BJ (cell line): ENCODE results near the gene KCNE1. TPM values are rescaled to one million over a fixed set of nuclear protein-coding genes. Genes with fewer than 3 reads are reported as not detected.

Source experiments
- CTCF ChIA-PET: fragments of 350-600 bp; formaldehyde crosslinking; extraction: SDS; loops from one replicate; lab custom pipeline; 2021; ENCODE audit warnings: antibody characterized with exemption, inconsistent platforms; lab: Yijun Ruan, JAX
- POLR2A ChIA-PET: fragments of 300-600 bp; sonication (Branson Sonifier 250); formaldehyde crosslinking; extraction: SDS; loops from one replicate; lab custom pipeline; 2021; ENCODE audit warnings: antibody characterized with exemption; lab: Charles Lee
- DNase-seq: peaks from one replicate; pipeline ENCODE4 v3.0.0-alpha.2; 2011; ENCODE audit warnings: low read depth
- H3K27me3 ChIP-seq: 2 replicates; pipeline ENCODE4 v1.6.0; 2011; ENCODE audit warnings: low read length; ENCODE audit not compliant: control insufficient read depth, insufficient read depth
- H3K36me3 ChIP-seq: 2 replicates; pipeline ENCODE4 v1.5.1; 2011; ENCODE audit warnings: low read length; ENCODE audit not compliant: control insufficient read depth, insufficient read depth
- H3K4me3 ChIP-seq: 2 replicates; pipeline ENCODE4 v1.5.1; 2011; ENCODE audit warnings: low read depth, mild to moderate bottlenecking, control low read depth, low read length
- CTCF ChIP-seq: IDR thresholded peaks from 2 replicates; pipeline ENCODE4 v1.5.1; 2011; ENCODE audit warnings: low read depth, mild to moderate bottlenecking, control low read depth, inconsistent platforms, low read length, moderate library complexity; ENCODE audit not compliant: insufficient read depth
- polyA minus RNA-seq: library from RNA; depleted of rRNA, polyadenylated mRNA; stranded (reverse); fragments of >200 nt; gene quantifications from 2 replicates; pipeline ENCODE4 v1.2.3, GENCODE V29; 2011; rRNA and poly(A)+ RNA removed
- polyA plus RNA-seq: library from polyadenylated mRNA; depleted of rRNA; stranded (reverse); fragments of >200 nt; gene quantifications from 2 replicates; pipeline ENCODE4 v1.2.3, GENCODE V29; 2011; rRNA removed

KCNE1 gene
- polyA plus RNA-seq (0.31 and 0.47 TPM in 2 replicates), polyA minus RNA-seq (0.57 and 1.1 TPM in 2 replicates)

GRCh38 chr21:34511787-34512455 is at the start of gene KCNE1:
Gene KCNE1, minus strand, starts transcription at chr21:34512210. Its CDS starts 62,576 bp downstream, at chr21:34449634.
- H3K27me3 ChIP-seq = no peaks in the 10 kb centered on the region
- ChIA-PET CTCF (interaction anchor here (1.2 to 10.9 kb wide), 11 partner anchors 10 to 110 kb away, joined by 3 to 237 read pairs (median 10); no protein-coding TSS in a partner anchor), POLR2A (no interaction called here)
- TF ChIP-seq CTCF = no peak
- H3K4me3 ChIP-seq = no peak within 1 kb of the TSS
- no peaks in the 10 kb centered on the region for H3K36me3 ChIP-seq
- DNase-seq = no peak

- DNase-seq = no peak
- ChIA-PET CTCF (no interaction called here), POLR2A (no interaction called here)
- H3K27me3 ChIP-seq = no peaks in the 10 kb centered on the region
- H3K4me3 ChIP-seq = no peak overlapping the region
- no peak for TF ChIP-seq CTCF
- H3K36me3 ChIP-seq = no peaks in the 10 kb centered on the region
Observed at GRCh38 chr21:34561806-34562205, 49.8 kb upstream of the KCNE1 start.

GRCh38 chr21:34560609-34561008 is 48.6 kb upstream of the KCNE1 start:
- CTCF ChIA-PET = interaction anchor here (0.8 to 2.2 kb wide), 2 partner anchors 8 to 12 kb away, joined by 3 to 8 read pairs; no protein-coding TSS in a partner anchor
- TF ChIP-seq CTCF = no peak

GRCh38 chr21:34560021-34560420 is 48.0 kb upstream of the KCNE1 start:
- ChIA-PET CTCF (interaction anchor here (2.2 kb wide), 1 partner anchor 9 kb away, joined by 8 read pairs; no protein-coding TSS in a partner anchor), POLR2A (no interaction called here)
- Histone ChIP-seq H3K27me3 (no peaks in the 10 kb centered on the region), H3K4me3 (no peak overlapping the region), H3K36me3 (no peaks in the 10 kb centered on the region)
- no peak for TF ChIP-seq CTCF
- DNase-seq = no peak

More at GRCh38 chr21:34560609-34561008, 48.6 kb upstream of the KCNE1 start:
- DNase-seq = no peak
- no peaks in the 10 kb centered on the region for H3K27me3 ChIP-seq
- H3K36me3 ChIP-seq = no peaks in the 10 kb centered on the region
- POLR2A ChIA-PET = no interaction called here
- no peak overlapping the region for H3K4me3 ChIP-seq

GRCh38 chr21:34559089-34559631 is 47.1 kb upstream of the KCNE1 start:
- H3K27me3 ChIP-seq = no peaks in the 10 kb centered on the region
- POLR2A ChIA-PET = interaction anchor here (0.6 kb wide), 1 partner anchor 32 kb away, joined by 4 read pairs; no protein-coding TSS in a partner anchor
- H3K4me3 ChIP-seq = no peak overlapping the region
- CTCF ChIA-PET = interaction anchor here (1.0 to 2.2 kb wide), 4 partner anchors 10 to 23 kb away, joined by 3 to 8 read pairs (median 4); no protein-coding TSS in a partner anchor
- TF ChIP-seq CTCF = no peak
- no peak for DNase-seq
- H3K36me3 ChIP-seq = no peaks in the 10 kb centered on the region
